ENCODE measurements around the gene POC1A. TPM values are rescaled to one million over a fixed set of nuclear protein-coding genes. Genes with fewer than 3 reads are reported as not detected.

POC1A gene
- total RNA-seq, 1 experiment from 2014 or later = 29.0 TPM

- no peak overlapping the region for H3K4me2 ChIP-seq (ENCODE audit: insufficient read depth, insufficient read length, low read length)
- H3K23me2 ChIP-seq (ENCODE audit: insufficient read length, low read depth, low read length, poor library complexity, severe bottlenecking) = no peaks in the 10 kb centered on the region
- H4K5ac ChIP-seq (ENCODE audit: insufficient read length, low read depth, low read length) = no peak overlapping the region
- H2AK5ac ChIP-seq (ENCODE audit: insufficient read length, low read length) = no peak overlapping the region
- no peak for TF ChIP-seq CTCF (conservative IDR thresholded peaks at IDR 0.05)
- no peak overlapping the region for H2AFZ ChIP-seq (ENCODE audit: low read length)
- H2BK5ac ChIP-seq (ENCODE audit: insufficient read length, low read length) = no peak overlapping the region
- H3K18ac ChIP-seq (ENCODE audit: insufficient read length, low read depth, low read length) = no peak overlapping the region
- WGBS (ENCODE audit: extremely low coverage, insufficient read length, low lambda C conversion rate) = no CpG with 5 or more reads among the region's 5 CpGs
- no peaks in the 10 kb centered on the region for H3K79me2 ChIP-seq (ENCODE audit: insufficient read depth, low read length)
- H3K4me3 Mint-ChIP-seq = no peak overlapping the region
- peaks cover 17 to 19% of the 10 kb centered on the region in 2 experiments for H3K4me1 Mint-ChIP-seq
- no peak overlapping the region for H2BK20ac ChIP-seq (ENCODE audit: low read depth, low read length, poor library complexity, severe bottlenecking)
- no peaks in the 10 kb centered on the region for H3K9me3 ChIP-seq (ENCODE audit: control insufficient read depth, low read depth, low read length)
- H3K14ac ChIP-seq (ENCODE audit: insufficient read depth, low read length) = no peak overlapping the region; the same call in 1 of the 2 replicates
- no peak overlapping the region for H2BK15ac ChIP-seq (ENCODE audit: low read depth, low read length)
- H2BK12ac ChIP-seq (ENCODE audit: insufficient read length, low read depth, low read length) = no peak overlapping the region
- H3K9me3 Mint-ChIP-seq = no peaks in the 10 kb centered on the region
- no peaks in the 10 kb centered on the region for H3K36me3 Mint-ChIP-seq (ENCODE audit: insufficient read depth in 1 of 3, low read depth in 3 of 3)
- H4K20me1 ChIP-seq (ENCODE audit: control insufficient read depth, insufficient read depth, insufficient read length) = no peaks in the 10 kb centered on the region
- H3K4me1 ChIP-seq (ENCODE audit: insufficient read depth, low read length) = no peaks in the 10 kb centered on the region
- peaks cover 6% of the 10 kb centered on the region; the same call in 1 of the 2 replicates for H3K27me3 Mint-ChIP-seq (ENCODE audit: low read depth)
- H3K4ac ChIP-seq (ENCODE audit: low read depth, low read length) = no peak overlapping the region
- no peak overlapping the region for H3K23ac ChIP-seq (ENCODE audit: insufficient read length, low read depth, low read length)
- peak overlapping the region in 1 of 3 experiments; percentile 76; a peak in 2 of 7 replicates for H3K27ac Mint-ChIP-seq
- H2BK120ac ChIP-seq (ENCODE audit: low read depth, low read length, poor library complexity, severe bottlenecking) = no peak overlapping the region
- H3T11ph ChIP-seq (ENCODE audit: low read length) = no peak overlapping the region
- H3K27ac ChIP-seq (ENCODE audit: insufficient read length, low read depth, low read length) = no peak overlapping the region
- H3K27me3 ChIP-seq (ENCODE audit: insufficient read depth, low read length) = no peaks in the 10 kb centered on the region
- no peak overlapping the region for H3K9ac ChIP-seq (ENCODE audit: extremely low read depth, insufficient read length, low read length)
- no peak overlapping the region for H4K91ac ChIP-seq (ENCODE audit: insufficient read length, low read depth, low read length)
- H3K79me1 ChIP-seq (ENCODE audit: insufficient read depth, low read depth, low read length, poor library complexity, severe bottlenecking) = no peaks in the 10 kb centered on the region
- no peak overlapping the region for H3K56ac ChIP-seq (ENCODE audit: insufficient read length, low read depth, low read length)
- H4K8ac ChIP-seq (replicated peaks; ENCODE audit: insufficient read length, low read depth, low read length) = no peak overlapping the region
- no peak for DNase-seq
Measured at GRCh38 chr3:52177701-52178042, 23.4 kb upstream of the POC1A start.

Data from H9 (cell line).